OCI-LY7 (cell line): ENCODE results near the gene CRTC1. TPM values are rescaled to one million over a fixed set of nuclear protein-coding genes. Genes with fewer than 3 reads are reported as not detected.

ENCODE experiments used
- BruUV-seq: library from RNA; stranded (reverse); fragments of 400-500 nt; replicated peaks from 2 replicates; lab custom pipeline; 2021; lab: Mats Ljungman, UMichigan
- CTCF ChIA-PET: fragments of 300-600 bp; sonication (Branson Sonifier 250); formaldehyde crosslinking; loops from one replicate; lab custom pipeline; 2022; ENCODE audit warnings: antibody characterized with exemption; ENCODE audit not compliant: unreplicated experiment; lab: Charles Lee
- POLR2A ChIA-PET: fragments of 300-600 bp; sonication (Branson Sonifier 250); formaldehyde crosslinking; loops from one replicate; lab custom pipeline; 2022; ENCODE audit warnings: antibody characterized with exemption; lab: Charles Lee
- DNase-seq: peaks from one replicate; pipeline ENCODE4 v3.0.0-alpha.2; 2015; ENCODE audit warnings: low spot score
- H2AFZ ChIP-seq: fragments of 200-600 bp; sonication (generic), shearing (Covaris generic); 2 replicates; pipeline ENCODE4 v1.6.1; 2014; ENCODE audit warnings: mild to moderate bottlenecking, antibody characterized with exemption, low read length, moderate library complexity
- H3K27ac ChIP-seq: fragments of 200-600 bp; sonication (generic); 2 replicates; pipeline ENCODE4 v1.5.1; 2014; ENCODE audit warnings: mixed run types, low read depth, mild to moderate bottlenecking, moderate library complexity, low read length, inconsistent platforms; ENCODE audit not compliant: poor library complexity, severe bottlenecking
- H3K36me3 ChIP-seq: fragments of 200-600 bp; sonication (generic); 2 replicates; pipeline ENCODE4 v1.6.1; 2014; ENCODE audit warnings: mild to moderate bottlenecking, antibody characterized with exemption, low read length, moderate library complexity, mixed read lengths; ENCODE audit not compliant: insufficient read depth
- H3K4me1 ChIP-seq: fragments of 200-600 bp; sonication (generic); 2 replicates; pipeline ENCODE4 v1.5.1; 2014; ENCODE audit warnings: mild to moderate bottlenecking, low read length; ENCODE audit not compliant: insufficient read depth, poor library complexity, severe bottlenecking
- H3K4me2 ChIP-seq: fragments of 200-600 bp; sonication (generic); 2 replicates; pipeline ENCODE4 v1.6.1; 2014; ENCODE audit warnings: mild to moderate bottlenecking, low read length
- H3K4me3 ChIP-seq: fragments of 200-600 bp; sonication (generic); 2 replicates; pipeline ENCODE4 v1.5.1; 2014; ENCODE audit warnings: mild to moderate bottlenecking, low read depth, low read length; ENCODE audit not compliant: poor library complexity, severe bottlenecking
- H3K79me2 ChIP-seq: fragments of 200-600 bp; sonication (generic); 2 replicates; pipeline ENCODE4 v1.6.1; 2016; ENCODE audit warnings: low read depth, mild to moderate bottlenecking, low read length, moderate library complexity, mixed read lengths; ENCODE audit not compliant: insufficient read depth
- H3K9me2 ChIP-seq: fragments of 200-600 bp; sonication (generic); 2 replicates; pipeline ENCODE4 v1.6.1; 2016; ENCODE audit warnings: mild to moderate bottlenecking, low read length, mixed read lengths; ENCODE audit not compliant: insufficient read depth
- H3K9me3 ChIP-seq: fragments of 200-600 bp; sonication (generic); 2 replicates; pipeline ENCODE4 v1.6.1; 2014; ENCODE audit warnings: mild to moderate bottlenecking, mixed run types, low read length, mixed read lengths
- H4K20me1 ChIP-seq: fragments of 200-600 bp; sonication (generic); 2 replicates; pipeline ENCODE4 v1.6.1; 2014; ENCODE audit warnings: mild to moderate bottlenecking, antibody characterized with exemption, low read length, moderate library complexity, mixed read lengths; ENCODE audit not compliant: insufficient read depth
- CTCF ChIP-seq: fragments of 200-600 bp; sonication (generic); conservative IDR thresholded peaks from 2 replicates; pipeline ENCODE4 v1.5.1; 2014; ENCODE audit warnings: mild to moderate bottlenecking, antibody characterized with exemption, low read length, moderate library complexity, mixed read lengths
- EZH2phosphoT487 ChIP-seq: fragments of 200-600 bp; sonication (generic); IDR thresholded peaks from 2 replicates; pipeline ENCODE4 v1.6.1; 2018; ENCODE audit warnings: low read depth, borderline replicate concordance, mild to moderate bottlenecking, mixed run types, antibody characterized with exemption, low read length, moderate library complexity, mixed read lengths
- intact Hi-C: fragments of 100-400 bp; cut with micrococcal nuclease; formaldehyde crosslinking; loops from one replicate; pipeline ENCODE4 v1.10.0; 2022; ENCODE audit not compliant: unreplicated experiment
- total RNA-seq, 2 experiments: library from RNA; depleted of rRNA in 1 of 2; stranded (reverse); fragments of >200 nt in 1 of 2; shearing (Covaris generic) in 1 of 2; gene quantifications; 2 replicates each; pipeline ENCODE4 v1.2.3, GENCODE V29; 2014 to 2022

Gene CRTC1
- total RNA-seq, 2 experiments from 2014 or later, result 4.1 to 10.3 TPM

- Histone ChIP-seq H3K27ac (no peak overlapping the region), H2AFZ (no peak overlapping the region), H3K36me3 (no peaks in the 10 kb centered on the region), H3K9me3 (no peaks in the 10 kb centered on the region), H3K9me2 (no peaks in the 10 kb centered on the region), H3K79me2 (no peaks in the 10 kb centered on the region), H3K4me3 (no peak overlapping the region), H4K20me1 (no peaks in the 10 kb centered on the region), H3K4me2 (no peak overlapping the region), H3K4me1 (peaks cover 8% of the 10 kb centered on the region)
- intact Hi-C loops, result no loop called here
- no TSS peak for BruUV-seq
- TF ChIP-seq EZH2phosphoT487 (no peak), CTCF (no peak)
- ChIA-PET CTCF (no interaction called here), POLR2A (no interaction called here)
- DNase-seq, result no peak
Measured at GRCh38 chr19:18668252-18668631, 15.2 kb upstream of the CRTC1 start.

- no TSS peak for BruUV-seq
- DNase-seq, result no peak
- intact Hi-C loops, result no loop called here
- ChIA-PET POLR2A (no interaction called here), CTCF (no interaction called here)
- Histone ChIP-seq H3K9me2 (no peaks in the 10 kb centered on the region), H3K27ac (no peak overlapping the region), H4K20me1 (no peaks in the 10 kb centered on the region), H2AFZ (no peak overlapping the region), H3K4me2 (no peak overlapping the region), H3K9me3 (no peaks in the 10 kb centered on the region), H3K36me3 (no peaks in the 10 kb centered on the region), H3K4me3 (no peak overlapping the region), H3K79me2 (no peaks in the 10 kb centered on the region), H3K4me1 (peaks cover 8% of the 10 kb centered on the region)
- no peak for TF ChIP-seq EZH2phosphoT487
- TF ChIP-seq CTCF, result no peak
Measured at GRCh38 chr19:18668744-18669523, 14.5 kb upstream of the CRTC1 start.

- intact Hi-C loops, result no loop called here
- DNase-seq, result no peak
- ChIA-PET POLR2A (no interaction called here), CTCF (no interaction called here)
- no peak overlapping the region for H3K4me3 ChIP-seq
- peaks cover 8% of the 10 kb centered on the region for H3K4me1 ChIP-seq
- no peaks in the 10 kb centered on the region for H3K9me2 ChIP-seq
- no peaks in the 10 kb centered on the region for H3K79me2 ChIP-seq
- no peak overlapping the region for H2AFZ ChIP-seq
- TF ChIP-seq CTCF, result no peak
- TF ChIP-seq EZH2phosphoT487, result no peak
- H4K20me1 ChIP-seq, result no peaks in the 10 kb centered on the region
- H3K9me3 ChIP-seq, result no peaks in the 10 kb centered on the region
- H3K4me2 ChIP-seq, result no peak overlapping the region
- BruUV-seq, result no TSS peak
- H3K27ac ChIP-seq, result no peak overlapping the region
- H3K36me3 ChIP-seq, result no peaks in the 10 kb centered on the region
Measured at GRCh38 chr19:18669524-18669817, 14.0 kb upstream of the CRTC1 start.
